ENCODE data around the gene CAMK2A.
A peak's percentile ranks its signal among the peaks of the same experiment; 100 is the strongest.

CAMK2A gene

GRCh38 chr5:150289551-150290390 lies at the start of gene CAMK2A:
CAMK2A (minus strand) TSS chr5:150289773; CDS start chr5:150289625, 148 bp downstream.
- DNase-seq (ENCODE audit: low spot score): peak; percentile 89

- no peak for DNase-seq (ENCODE audit: low spot score)
Observed at GRCh38 chr5:150339165-150339564, 49.6 kb upstream of the CAMK2A start.

DNA sequence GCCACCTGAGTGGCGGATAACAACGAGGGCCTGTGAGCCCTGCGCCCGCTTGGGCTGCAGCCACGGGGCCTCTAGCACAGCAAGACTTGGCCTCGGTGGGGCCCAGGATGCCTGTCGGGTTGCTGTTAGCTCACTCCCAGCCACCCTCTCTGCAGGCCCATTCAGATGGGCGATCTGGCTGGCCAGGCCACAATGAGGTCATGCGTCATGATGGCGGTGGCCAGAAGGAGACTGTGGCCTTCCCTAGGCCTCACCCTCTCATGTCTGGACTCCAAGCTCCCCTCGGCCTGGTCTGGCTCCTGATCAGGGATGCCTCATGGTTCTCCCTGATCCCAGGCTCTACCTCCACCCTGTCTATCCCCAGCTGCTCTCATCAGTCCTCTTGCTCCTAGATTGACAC lies 49.0 kb upstream of the CAMK2A start:
- no peak for DNase-seq (ENCODE audit: low spot score)

GRCh38 chr5:150335778-150336177 lies 46.2 kb upstream of the CAMK2A start:
- no peak for DNase-seq (ENCODE audit: low spot score)

GRCh38 chr5:150333400-150333799 lies 43.8 kb upstream of the CAMK2A start:
- no peak for DNase-seq (ENCODE audit: low spot score)

DNA sequence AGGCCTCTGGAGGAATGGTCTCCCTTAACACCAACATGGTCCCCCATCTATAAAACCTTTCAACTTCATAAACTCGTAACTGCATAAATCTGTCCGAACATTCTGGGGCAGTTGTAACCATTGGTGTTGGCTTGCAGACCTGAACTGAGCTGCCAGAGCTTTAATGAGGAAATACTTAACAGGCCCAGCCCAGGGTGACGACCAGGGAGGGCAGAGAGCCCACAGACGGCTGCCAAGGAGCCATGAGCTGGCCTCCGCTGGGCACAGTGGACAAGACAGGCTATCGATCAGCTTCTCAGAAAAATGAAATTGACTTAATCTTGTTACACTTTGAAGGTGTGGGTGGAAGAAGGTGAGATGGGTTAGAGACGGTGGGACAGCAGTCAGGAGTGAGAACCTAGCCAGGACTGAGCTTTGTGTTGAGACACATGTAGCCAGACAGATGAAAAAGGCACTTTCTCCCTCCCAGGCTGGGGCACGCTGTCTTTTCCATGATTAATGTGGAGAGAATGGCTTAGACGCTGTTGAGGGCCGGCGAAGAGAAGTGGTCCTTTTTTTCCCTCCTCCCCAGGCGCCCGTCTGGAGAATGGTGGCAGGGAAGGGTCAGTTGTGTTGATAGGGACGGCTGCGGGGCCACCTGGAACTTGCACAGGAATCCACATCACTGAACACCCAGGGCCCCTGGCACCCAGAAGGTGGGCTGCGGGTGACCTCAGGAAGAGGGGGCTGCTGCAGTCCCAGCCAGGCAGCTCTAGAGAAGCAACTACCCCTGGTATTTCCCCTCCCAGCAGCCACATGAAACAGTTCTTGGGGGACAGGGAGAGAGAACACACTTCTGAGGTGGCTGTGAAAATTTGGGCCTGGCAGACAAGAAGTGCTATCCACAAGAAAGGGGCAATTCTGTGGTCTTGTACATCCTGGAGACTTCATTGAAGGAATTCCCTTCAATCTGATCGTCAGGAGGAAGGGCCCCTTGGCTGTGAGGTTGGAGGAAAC lies 40.6 kb upstream of the CAMK2A start:
- no peak for DNase-seq (ENCODE audit: low spot score)

- no peak for DNase-seq (ENCODE audit: low spot score)
Observed at GRCh38 chr5:150329038-150329437, 39.5 kb upstream of the CAMK2A start.

DNA sequence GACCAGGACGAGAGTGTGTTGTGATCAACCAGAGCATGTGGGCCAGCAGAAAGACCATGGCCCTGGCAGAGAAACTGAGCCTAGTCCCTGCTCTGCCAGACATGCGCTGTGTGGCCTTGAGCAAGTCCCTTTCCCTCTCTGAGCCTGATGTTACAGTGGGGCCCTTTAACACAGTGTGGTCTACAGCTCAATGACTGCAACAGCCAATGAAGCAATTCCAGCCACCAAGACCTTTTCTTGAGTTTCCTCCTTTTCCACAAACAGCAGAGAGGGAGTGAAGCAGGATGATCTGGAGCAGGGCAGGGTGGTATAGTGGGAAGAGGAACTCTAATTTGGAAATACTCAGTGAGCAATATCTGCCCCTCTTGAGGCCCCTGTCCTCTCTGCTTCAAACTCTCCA lies 38.9 kb upstream of the CAMK2A start:
- DNase-seq (ENCODE audit: low spot score): no peak

- no peak for DNase-seq (ENCODE audit: low spot score)
Observed at GRCh38 chr5:150327139-150327538, 37.6 kb upstream of the CAMK2A start.

DNA sequence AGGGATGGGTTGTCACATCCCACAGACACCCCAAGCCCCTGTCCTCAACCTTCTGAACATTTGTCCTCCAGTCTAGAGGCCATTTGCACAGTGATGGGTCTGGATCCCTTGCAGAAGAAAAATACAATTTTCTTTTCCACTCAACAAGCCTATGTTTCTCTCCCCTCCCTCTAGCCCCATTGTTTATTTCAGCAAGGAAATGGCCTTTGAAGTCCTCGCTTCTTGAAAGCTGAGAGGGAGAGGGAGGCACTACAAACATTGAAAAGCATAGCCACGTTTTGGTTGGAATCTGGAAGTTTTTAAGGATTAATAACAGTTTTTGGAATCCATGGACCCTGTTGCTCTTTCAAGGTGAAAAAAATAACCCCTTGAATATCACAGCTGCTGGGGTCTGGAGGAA lies 37.1 kb upstream of the CAMK2A start:
- no peak for DNase-seq (ENCODE audit: low spot score)

DNA sequence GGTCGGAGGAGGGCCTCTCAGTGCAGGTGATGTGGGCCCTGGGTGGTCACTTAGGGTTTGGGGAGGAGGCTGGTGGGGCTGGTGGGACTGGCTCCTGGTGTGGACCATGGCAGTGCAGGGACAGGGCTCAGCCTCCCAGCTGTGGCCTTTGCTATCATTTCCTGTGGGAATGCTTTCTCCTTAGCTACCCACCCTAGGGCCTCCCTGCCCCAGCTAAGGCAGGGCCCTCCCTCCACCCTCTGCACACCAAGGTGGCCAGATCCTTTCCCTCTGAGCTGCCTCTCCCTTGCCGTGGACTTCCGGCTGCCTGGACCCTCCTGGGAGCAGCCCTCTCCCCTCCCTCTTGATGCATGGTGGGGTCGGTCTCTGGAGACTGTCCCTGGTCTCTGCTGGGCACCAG lies 35.9 kb upstream of the CAMK2A start:
- DNase-seq (ENCODE audit: low spot score): no peak

DNA sequence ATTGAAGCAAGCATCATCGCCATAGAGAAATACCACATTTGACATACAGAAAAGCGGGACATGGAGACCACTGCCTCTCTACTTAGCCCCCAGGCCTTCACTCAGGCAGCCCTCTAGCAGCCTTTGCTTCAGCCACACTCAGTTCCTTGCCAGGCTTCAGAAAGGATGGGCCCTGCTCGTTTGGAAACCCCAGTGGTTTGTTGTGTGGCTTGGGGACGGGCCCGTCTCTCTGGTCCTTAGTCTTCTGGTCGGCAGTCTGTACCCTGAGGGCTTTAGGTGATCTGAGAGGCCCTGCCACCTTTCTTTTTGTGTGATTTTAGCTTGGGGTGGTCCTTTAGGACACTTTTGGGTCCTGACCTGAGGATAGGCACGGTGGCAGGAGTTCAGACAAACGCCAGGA lies 34.2 kb upstream of the CAMK2A start:
- DNase-seq (ENCODE audit: low spot score): no peak

DNA sequence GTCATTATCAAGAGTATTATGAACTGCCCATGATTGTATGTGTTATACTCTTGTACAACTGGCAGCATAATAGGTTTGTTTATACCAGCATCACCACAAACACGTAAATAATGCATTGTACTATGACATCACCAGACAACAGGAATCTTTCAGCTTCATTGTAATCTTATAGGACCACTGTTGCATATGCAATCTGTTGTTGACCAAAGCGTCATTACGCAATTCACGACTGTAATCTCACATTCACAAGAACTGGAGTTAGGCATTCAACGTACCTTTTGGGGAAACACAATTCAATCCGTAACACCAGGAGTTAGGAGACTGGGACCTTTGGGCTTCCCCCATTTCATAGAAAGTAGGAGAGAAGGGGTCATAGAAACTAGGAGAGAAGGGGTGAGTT lies 33.5 kb upstream of the CAMK2A start:
- no peak for DNase-seq (ENCODE audit: low spot score)

GRCh38 chr5:150322202-150322601 lies 32.6 kb upstream of the CAMK2A start:
- DNase-seq (ENCODE audit: low spot score): no peak

GRCh38 chr5:150321784-150322183 lies 32.2 kb upstream of the CAMK2A start:
- DNase-seq (ENCODE audit: low spot score): no peak

DNA sequence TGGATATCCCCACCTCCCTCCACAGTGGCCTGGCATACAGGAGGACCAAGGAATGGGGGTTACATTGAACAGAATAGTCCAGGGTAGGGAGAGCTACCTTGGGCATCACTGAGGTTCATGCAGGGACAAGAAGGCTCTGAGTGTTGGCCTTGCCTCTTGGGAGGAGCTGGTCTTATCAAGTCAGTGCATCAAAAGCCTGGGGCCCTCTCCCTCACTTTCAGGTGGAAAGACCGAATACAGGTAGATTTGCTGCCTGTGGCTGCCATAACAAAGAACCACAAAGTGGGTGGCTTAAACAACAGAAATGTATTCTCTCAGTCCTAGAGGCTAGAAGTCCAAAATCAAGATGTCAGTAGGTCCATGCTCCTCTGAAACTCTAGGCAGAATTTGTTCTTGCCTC lies 31.6 kb upstream of the CAMK2A start:
- DNase-seq (ENCODE audit: low spot score): no peak

DNA sequence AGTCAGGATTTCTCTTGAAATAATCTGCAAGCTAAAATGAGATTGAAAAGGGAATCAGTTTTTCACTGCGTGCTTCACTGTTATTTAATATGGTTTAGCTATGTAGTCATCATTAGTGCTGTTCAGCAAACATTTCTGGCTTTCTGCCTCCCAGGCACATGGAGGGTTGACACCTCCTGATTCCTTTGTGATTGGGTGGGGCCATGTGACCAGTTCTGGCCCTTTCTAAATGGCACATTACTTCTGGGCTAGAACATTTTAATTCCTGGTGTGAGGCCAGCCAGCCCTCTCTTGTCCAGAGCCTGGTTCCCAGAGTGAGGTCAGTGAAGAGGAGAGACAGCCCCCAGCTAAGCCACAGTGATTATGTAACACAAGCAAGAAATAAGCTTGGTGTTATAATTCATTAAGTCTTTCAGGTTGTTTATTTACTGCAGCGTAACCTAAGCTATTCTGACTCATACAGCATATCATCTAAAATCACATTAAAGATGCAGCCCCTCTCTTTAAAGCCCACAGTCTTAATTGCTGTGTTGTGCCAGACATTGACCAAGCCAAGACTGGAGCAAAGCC lies 30.6 kb upstream of the CAMK2A start:
- peak; percentile 65 for DNase-seq (ENCODE audit: low spot score)

- no peak for DNase-seq (ENCODE audit: low spot score)
Observed at GRCh38 chr5:150319484-150319790, 29.9 kb upstream of the CAMK2A start.

DNA sequence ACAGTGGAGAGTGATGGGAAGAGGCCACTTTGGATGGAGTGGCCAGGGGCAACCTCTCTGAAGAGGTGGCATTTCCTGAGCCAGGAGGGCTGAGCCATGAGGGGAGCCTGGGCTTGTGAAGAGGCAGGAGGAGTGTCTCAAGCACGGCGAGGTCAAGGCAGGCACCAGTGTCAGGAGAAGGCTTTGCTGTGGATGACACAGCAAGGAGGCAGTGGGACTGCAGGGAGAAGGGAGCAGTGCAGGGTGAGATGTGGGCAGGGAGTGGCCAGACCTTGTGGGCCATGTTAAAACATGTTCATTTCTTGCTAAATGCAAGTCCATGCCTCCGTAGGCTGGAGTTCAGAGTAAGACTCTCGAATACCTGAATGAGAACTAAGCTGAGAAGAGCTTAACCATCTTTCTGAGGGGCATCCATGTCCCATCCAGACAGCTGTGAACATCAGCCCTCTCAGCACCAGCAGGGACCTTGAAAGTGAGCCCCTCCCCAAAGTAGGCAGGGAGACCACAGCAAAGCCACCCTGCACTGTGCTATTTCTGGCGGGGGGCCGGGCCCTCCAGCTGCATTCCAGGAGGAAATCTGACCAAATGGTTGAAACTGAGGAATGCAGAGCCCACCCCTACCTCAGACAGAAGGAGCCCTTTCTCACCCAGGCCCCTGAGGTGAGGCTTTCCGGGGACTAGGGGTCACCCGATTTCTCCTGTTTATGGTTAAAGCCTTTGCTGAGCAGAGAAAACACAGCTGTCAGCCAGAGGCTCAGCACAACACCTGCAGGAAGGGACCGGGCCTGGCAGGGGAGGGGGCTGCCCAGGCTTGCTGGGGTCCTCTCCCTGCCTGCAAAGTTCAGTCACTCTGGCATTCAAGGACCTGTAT lies 29.3 kb upstream of the CAMK2A start:
- DNase-seq (ENCODE audit: low spot score): no peak

- DNase-seq (ENCODE audit: low spot score): peak; percentile 44
Observed at GRCh38 chr5:150317048-150318003, 27.8 kb upstream of the CAMK2A start.

GRCh38 chr5:150316320-150316719 lies 26.7 kb upstream of the CAMK2A start:
- no peak for DNase-seq (ENCODE audit: low spot score)

All from cerebellar cortex (tissue), 1 donor.